SJCRH30 (cell line): Measurements from ENCODE around the gene TREX2. TPM values are rescaled to one million over a fixed set of nuclear protein-coding genes. Genes with fewer than 3 reads are reported as not detected.

Source experiments
- DNase-seq, 2 experiments: peaks; one replicate each; pipeline ENCODE4 v3.0.0-alpha.2; 2015 to 2020
- H3K27ac ChIP-seq: fragments of 250-450 bp; sonication (Bioruptor Pico); 2 replicates; pipeline ENCODE4 v1.5.1; 2020; ENCODE audit warnings: mild to moderate bottlenecking, moderate library complexity
- H3K27me3 ChIP-seq: fragments of 250-450 bp; sonication (Bioruptor Pico); 2 replicates; pipeline ENCODE4 v1.5.1; 2020; ENCODE audit warnings: mild to moderate bottlenecking, moderate library complexity
- H3K36me3 ChIP-seq: fragments of 250-450 bp; sonication (Bioruptor Pico); 2 replicates; pipeline ENCODE4 v1.5.1; 2020; ENCODE audit warnings: mild to moderate bottlenecking, moderate library complexity
- H3K4me1 ChIP-seq: fragments of 250-450 bp; sonication (Bioruptor Pico); 2 replicates; pipeline ENCODE4 v1.5.1; 2020; ENCODE audit warnings: mild to moderate bottlenecking, moderate library complexity
- H3K4me3 ChIP-seq: fragments of 250-450 bp; sonication (Bioruptor Pico); 2 replicates; pipeline ENCODE4 v1.5.1; 2020; ENCODE audit warnings: mild to moderate bottlenecking, moderate library complexity
- H3K9me3 ChIP-seq: fragments of 250-450 bp; sonication (Bioruptor Pico); replicated peaks from 2 replicates; pipeline ENCODE4 v1.5.1; 2020; ENCODE audit warnings: mild to moderate bottlenecking, moderate library complexity
- total RNA-seq: library from RNA; depleted of rRNA; stranded (reverse); fragments of >200 nt; shearing (Covaris generic); gene quantifications from 2 replicates; pipeline ENCODE4 v1.2.3, GENCODE V29; 2014

The TREX2 gene
- total RNA-seq, 1 experiment from 2014 or later, result 0.67 TPM

DNA sequence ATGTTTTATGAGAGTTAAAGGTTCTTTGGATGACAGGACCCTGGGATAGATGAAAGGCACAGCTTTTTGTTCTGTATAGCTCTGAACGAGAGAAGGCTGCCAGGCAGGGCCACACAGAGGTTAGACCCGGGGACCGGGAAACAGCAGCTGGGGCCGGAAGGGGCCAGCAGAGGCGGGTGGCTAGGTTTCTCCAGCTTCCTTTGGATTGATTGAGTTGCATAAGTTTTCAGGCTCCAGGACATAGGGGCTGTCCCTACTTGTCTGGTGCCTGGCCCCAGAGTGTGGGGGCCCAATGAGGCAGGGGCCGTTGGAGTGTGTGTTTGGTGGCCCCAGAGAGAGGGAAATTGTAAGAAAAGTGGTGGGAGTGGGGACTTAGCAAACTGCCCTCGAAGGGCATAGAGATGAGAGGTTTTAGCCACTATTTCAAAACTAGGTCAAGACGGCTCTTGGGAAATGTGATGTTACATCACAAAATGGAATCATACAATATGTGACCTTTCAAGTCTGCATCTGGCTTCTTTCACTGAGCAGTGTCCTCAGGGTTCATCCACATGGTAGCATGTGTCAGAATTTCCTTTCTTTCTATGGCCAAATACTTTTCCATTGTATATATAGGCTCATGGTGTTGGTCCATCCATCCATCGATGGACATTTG, 30.9 kb downstream of the TREX2 start:
- no peak for DNase-seq
- H3K27ac ChIP-seq, result no peak overlapping the region
- H3K4me1 ChIP-seq, result no peaks in the 10 kb centered on the region
- no peaks in the 10 kb centered on the region for H3K9me3 ChIP-seq
- H3K27me3 ChIP-seq, result no peaks in the 10 kb centered on the region
- H3K4me3 ChIP-seq, result no peak overlapping the region
- no peaks in the 10 kb centered on the region for H3K36me3 ChIP-seq

DNA sequence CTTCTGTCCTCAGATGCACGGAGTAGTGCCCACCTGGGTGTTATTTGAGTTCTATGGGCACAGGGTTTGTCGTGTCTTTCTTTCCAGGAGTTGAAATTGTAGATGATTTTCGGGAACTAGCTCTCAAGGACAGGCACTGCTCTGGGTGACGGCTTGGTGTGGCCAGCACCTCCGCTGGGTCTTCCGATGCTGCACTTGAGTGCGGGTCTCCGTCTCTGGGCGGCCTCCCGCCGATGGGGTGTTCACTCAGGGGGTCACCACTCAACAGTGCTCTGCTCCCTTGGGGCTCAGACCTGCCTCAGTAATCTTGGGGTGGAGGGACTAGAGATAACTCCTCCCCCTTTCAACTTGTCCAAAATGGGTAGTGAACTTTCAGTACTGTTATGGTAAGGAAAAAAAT, 32.1 kb downstream of the TREX2 start:
- no peak for DNase-seq
- no peaks in the 10 kb centered on the region for H3K27me3 ChIP-seq
- H3K4me3 ChIP-seq, result no peak overlapping the region
- no peaks in the 10 kb centered on the region for H3K4me1 ChIP-seq
- no peaks in the 10 kb centered on the region for H3K9me3 ChIP-seq
- no peaks in the 10 kb centered on the region for H3K36me3 ChIP-seq
- no peak overlapping the region for H3K27ac ChIP-seq

DNA sequence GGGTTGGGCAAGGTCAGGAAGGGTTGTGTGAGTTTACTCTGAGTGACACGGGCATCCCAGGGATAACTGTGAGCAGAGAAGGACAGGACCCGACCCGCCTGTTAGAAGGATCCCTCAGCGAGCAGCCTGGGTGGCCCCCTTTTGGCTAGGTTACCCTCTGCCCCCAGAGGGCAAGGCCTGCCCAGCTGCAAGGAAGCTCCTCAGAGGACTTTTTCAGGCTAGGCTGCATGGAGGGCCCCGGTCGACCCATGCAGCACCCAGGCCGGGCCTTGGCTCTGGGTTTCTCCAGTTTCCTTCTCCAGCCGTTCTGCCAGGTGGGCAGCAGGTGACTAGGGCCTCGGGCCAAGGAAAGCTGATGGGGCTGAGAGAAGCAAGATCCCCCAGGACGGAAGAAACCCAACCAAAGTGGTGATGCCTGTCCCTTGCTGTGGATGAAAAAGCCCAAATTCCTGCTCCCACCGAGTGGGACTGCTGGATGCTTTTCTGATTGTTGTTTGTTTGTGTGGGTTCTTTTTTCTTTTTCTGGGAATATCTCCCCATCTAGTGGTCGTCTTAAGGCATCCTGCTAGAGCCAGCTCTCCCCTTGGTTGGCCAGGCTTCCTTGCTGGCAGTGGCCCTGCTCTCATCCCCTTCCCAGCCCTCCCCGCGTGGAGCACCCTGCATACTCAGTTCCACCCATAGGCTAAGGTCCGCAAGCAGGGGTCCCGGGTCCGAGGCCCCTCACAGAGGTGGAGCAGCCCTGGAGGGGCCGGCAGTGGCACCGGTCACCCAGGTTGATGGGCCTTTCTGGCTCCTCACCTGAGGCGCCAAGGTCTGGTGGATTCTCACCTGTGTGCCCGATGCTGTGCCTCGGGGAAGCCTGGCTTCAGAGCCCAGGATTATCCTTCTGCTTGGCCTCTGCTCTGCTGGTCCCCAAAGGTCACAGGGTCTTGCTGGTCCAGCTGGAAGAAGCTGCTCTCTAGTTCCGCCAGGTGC, 32.8 kb downstream of the TREX2 start:
- Histone ChIP-seq H3K27ac (no peak overlapping the region), H3K27me3 (no peaks in the 10 kb centered on the region), H3K9me3 (no peaks in the 10 kb centered on the region), H3K4me1 (no peaks in the 10 kb centered on the region), H3K36me3 (no peaks in the 10 kb centered on the region), H3K4me3 (no peak overlapping the region)
- no peak for DNase-seq

DNA sequence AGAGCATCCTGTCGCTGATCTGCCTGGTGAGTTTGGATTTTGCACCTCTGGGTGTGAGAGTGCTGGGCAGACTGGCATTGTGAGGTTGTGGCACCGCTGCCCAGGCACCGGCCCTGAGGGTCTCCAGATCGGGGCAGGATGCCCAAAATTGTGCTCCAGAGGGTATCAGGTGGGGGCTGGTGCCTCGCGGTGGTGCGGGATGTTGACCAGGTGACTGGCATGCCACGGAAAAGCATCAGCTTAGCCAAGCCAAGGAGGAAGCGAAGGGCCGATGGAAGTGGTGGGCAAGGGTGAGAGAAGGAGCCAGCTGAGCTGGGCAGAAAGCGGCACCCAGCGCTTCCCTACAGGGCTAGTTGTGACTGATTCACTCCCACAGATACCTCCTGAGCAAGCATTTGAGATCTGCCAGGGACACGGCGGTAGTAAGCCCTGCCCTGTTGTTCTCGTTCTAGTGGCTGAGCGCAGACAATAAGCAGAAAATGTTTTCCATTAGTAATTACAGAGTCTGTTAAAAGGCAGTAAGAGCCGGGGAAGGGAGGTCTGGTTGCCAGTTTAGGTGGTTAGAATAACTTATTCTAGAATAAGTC, 33.8 kb downstream of the TREX2 start:
- Histone ChIP-seq H3K9me3 (no peaks in the 10 kb centered on the region), H3K36me3 (no peaks in the 10 kb centered on the region), H3K27ac (no peak overlapping the region), H3K4me3 (no peak overlapping the region), H3K27me3 (no peaks in the 10 kb centered on the region), H3K4me1 (no peaks in the 10 kb centered on the region)
- no peak for DNase-seq

DNA sequence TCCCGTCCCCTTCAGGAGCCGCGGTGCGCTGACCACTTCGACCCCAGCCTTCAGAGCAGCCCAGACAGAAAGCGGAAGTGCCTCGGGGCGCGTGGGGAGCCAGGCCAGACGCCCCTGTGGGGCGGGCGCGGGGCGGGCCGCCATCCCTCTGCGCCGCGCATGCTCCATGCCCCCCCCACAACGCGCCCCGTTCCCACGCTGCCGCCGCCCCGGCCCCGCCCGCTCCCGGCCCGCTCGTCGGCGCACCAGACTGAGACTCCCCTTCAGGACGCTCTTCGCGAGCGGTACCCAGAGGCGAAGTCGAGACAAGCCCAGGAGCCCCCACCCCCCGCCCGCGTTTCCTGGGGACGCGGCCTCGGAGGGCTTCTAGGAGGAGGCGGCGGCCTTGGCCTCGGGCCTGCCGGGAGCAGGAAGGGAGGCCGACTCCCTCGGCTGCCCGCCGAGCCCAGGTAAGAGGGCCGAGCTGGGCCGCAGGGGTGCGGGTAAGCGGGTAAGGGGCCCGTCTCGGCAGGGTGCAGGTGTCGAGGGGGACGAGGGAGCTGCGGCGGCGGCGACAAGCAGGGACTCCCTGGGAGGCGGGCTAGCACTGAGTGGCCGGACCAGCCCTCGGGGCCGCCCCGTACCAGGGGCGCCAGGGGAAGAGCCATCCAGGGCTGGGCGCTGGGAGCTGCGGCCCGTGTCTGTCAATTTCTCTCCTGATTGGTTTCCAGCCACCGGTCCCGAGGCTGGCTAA, 34.4 kb downstream of the TREX2 start, which contains the start of gene ZFP92:
ZFP92 (plus strand) TSS at position 218 of the 733 bp plus-strand sequence. CDS start 6,851 bp downstream, outside the sequence.
- H3K27ac ChIP-seq, result no peak within 1 kb of the TSS
- no peaks in the 10 kb centered on the region for H3K36me3 ChIP-seq
- DNase-seq, result no peak
- H3K4me1 ChIP-seq, result no peaks in the 10 kb centered on the region
- no peak within 1 kb of the TSS for H3K4me3 ChIP-seq
- H3K9me3 ChIP-seq, result no peaks in the 10 kb centered on the region
- no peaks in the 10 kb centered on the region for H3K27me3 ChIP-seq

DNA sequence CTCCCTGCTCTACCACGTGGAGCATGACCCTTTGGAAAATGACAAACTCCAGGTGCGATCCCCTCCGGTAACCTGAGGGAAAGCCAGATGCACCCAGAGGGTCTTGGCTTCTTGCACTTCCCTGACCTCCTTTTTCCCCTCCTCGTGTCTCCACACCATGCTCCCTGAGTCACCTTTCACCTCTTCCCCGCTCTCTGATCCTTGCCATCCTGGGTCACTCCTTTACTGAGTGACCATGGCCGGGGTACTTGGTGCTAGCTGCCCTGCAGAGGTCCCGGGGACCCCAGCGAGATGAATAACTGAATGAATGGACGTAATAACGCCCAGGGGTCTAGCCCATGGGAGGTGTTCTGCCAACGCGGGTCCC, 35.0 kb downstream of the TREX2 start:
- Histone ChIP-seq H3K36me3 (no peaks in the 10 kb centered on the region), H3K4me1 (no peaks in the 10 kb centered on the region), H3K27ac (no peak overlapping the region), H3K4me3 (no peak overlapping the region), H3K9me3 (no peaks in the 10 kb centered on the region), H3K27me3 (no peaks in the 10 kb centered on the region)
- no peak for DNase-seq

DNA sequence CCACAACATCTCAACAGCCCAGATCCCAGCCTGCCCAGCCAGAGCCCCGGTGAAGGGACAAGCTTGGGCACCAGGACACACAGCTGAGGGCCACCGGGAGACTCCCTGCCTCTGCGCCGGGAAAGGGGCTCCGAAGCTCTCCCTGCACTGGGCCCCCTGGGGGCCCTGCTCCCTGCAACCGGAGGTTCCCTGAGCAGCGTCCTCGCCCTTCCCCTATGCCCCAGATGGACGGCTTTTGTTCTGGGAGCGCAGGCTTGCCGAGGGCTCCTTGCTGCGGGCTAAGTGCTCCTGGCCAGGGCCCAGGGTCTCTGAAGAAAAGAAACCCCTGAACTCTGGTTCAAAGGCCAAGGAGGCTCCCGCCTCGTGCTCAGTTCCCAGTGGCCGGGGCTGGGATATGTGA, 35.5 kb downstream of the TREX2 start:
- no peaks in the 10 kb centered on the region for H3K4me1 ChIP-seq
- DNase-seq, result no peak
- no peaks in the 10 kb centered on the region for H3K27me3 ChIP-seq
- no peak overlapping the region for H3K27ac ChIP-seq
- no peaks in the 10 kb centered on the region for H3K9me3 ChIP-seq
- no peak overlapping the region for H3K4me3 ChIP-seq
- no peaks in the 10 kb centered on the region for H3K36me3 ChIP-seq

DNA sequence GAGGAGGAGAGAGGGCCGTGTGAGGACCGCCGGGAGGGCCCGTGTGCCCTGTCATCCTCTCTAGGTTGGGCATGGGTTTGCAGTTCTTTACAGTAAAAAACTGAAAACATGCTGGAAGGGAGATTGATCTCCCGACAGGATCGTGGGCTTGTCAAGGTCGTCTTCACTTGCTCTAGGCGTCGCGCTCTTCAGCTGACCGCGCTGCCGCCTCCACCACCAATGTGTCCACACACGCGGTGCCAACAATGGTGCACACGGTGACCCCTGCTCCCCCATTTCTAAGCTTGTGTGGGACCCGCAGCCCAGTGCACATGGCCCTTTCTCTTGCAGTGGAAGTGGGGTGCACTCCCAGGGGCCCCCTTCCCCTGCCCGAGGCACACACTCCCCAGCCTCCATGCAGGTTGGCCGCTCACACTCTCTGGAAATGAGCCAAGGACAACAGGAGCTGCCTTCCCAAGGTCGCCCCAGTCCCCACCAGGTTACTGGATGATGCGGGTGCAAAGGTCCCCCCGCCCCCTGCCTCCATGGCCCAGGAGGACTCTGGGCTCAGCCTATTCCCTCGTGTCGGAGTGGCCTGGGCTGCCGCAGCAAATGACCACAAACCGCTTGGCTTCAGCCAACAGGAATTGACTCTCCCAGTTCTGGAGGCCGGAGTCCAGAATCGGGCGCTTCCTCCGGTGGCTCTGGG, 36.3 kb downstream of the TREX2 start:
- no peak for DNase-seq
- no peak overlapping the region for H3K27ac ChIP-seq
- H3K27me3 ChIP-seq, result no peaks in the 10 kb centered on the region
- no peaks in the 10 kb centered on the region for H3K36me3 ChIP-seq
- H3K4me1 ChIP-seq, result no peaks in the 10 kb centered on the region
- H3K9me3 ChIP-seq, result no peaks in the 10 kb centered on the region
- no peak overlapping the region for H3K4me3 ChIP-seq

DNA sequence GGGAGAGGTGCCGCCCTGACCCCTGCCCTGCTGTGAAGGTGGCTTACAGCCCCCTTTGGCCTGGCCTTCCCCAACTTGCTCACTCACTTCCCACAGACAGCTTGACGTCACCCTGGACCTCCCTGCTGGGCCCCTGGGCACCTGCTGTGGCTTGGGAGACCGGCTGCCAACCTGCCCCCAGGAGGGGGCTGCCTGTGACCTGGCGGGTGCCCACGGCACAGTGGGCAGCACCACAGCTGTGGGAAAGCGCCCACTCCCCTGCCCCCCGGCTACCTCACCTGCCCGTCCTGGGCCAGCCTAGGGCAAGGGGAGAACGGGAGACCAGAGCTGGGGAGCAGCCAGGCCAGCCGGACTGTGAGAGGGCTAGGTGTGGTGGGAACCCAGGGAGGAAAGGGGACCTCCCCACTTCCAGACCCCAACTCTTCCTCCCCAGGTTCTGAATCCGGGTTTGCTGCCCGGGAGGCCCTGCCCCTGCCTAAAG, 36.9 kb downstream of the TREX2 start:
- no peak for DNase-seq
- Histone ChIP-seq H3K4me3 (no peak overlapping the region), H3K9me3 (no peaks in the 10 kb centered on the region), H3K27me3 (no peaks in the 10 kb centered on the region), H3K4me1 (no peaks in the 10 kb centered on the region), H3K27ac (no peak overlapping the region), H3K36me3 (no peaks in the 10 kb centered on the region)

DNA sequence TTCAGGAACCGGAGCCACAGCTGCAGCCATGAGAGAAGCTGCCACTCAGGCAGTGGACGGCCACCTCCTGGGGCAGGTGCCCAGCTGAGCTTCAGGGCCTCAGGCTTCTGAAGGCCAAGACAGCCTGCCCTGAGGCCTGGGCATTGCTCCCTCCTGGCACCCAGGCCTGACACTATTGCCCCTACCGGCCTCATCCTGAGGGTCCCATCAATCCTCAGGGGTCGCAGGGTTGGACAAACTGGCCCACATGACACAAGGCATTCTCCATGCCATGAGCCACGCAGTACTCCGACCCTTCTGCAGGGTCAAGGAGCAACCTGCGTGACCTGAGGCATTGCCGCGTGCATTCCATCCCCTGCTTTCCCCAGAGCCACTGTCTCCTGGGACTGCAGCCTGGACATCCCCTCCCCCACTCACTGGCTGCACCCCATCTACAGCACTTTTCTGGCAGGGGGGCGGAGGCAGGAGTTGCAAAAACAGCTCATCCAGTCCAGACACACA, 37.6 kb downstream of the TREX2 start:
- Histone ChIP-seq H3K4me3 (no peak overlapping the region), H3K9me3 (no peaks in the 10 kb centered on the region), H3K27ac (no peak overlapping the region), H3K4me1 (no peaks in the 10 kb centered on the region), H3K27me3 (no peaks in the 10 kb centered on the region), H3K36me3 (no peaks in the 10 kb centered on the region)
- DNase-seq, result no peak

DNA sequence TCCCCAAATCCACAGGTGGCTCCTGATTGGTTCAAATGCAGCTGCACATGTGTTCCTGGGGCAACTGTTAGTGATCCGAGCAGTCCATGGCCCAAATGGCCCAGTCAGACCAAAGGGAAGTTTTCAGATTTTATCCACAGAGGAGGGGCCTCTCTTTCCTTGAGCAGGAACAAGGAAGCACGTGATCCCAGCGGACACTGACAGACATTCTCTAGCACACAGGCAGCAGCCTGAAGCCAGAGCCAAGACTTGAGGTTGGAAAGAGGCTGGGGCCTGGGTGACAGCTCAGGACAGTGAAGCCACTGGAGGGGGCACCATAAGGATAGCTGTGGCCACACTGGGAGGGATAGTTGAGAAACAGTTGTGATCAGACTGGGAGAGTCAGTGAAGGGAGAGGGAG, 38.1 kb downstream of the TREX2 start:
- Histone ChIP-seq H3K36me3 (no peaks in the 10 kb centered on the region), H3K27me3 (no peaks in the 10 kb centered on the region), H3K27ac (no peak overlapping the region), H3K4me3 (no peak overlapping the region), H3K9me3 (no peaks in the 10 kb centered on the region), H3K4me1 (no peaks in the 10 kb centered on the region)
- DNase-seq, result no peak

DNA sequence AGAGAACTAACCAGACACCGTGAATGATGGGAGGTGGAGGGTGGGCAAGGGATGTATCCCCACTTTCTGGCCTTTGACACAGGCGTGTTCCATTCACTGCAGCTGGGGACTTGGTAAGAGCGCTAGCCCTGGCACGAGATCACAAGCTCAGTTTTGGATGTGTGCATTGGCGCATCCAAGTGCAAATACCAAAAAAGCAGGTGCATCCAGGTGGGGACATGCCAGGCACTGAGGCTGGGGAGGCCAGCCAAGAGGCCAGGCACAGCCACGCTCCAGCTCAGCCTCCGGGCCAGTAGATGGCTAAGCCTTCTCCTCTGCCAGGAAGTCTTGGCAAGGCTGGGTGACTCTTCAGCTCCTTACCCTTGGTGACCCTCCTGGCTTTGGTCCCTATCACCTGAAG, 39.0 kb downstream of the TREX2 start:
- DNase-seq, result no peak
- Histone ChIP-seq H3K27me3 (no peaks in the 10 kb centered on the region), H3K27ac (no peak overlapping the region), H3K36me3 (no peaks in the 10 kb centered on the region), H3K4me1 (no peaks in the 10 kb centered on the region), H3K4me3 (no peak overlapping the region), H3K9me3 (no peaks in the 10 kb centered on the region)

DNA sequence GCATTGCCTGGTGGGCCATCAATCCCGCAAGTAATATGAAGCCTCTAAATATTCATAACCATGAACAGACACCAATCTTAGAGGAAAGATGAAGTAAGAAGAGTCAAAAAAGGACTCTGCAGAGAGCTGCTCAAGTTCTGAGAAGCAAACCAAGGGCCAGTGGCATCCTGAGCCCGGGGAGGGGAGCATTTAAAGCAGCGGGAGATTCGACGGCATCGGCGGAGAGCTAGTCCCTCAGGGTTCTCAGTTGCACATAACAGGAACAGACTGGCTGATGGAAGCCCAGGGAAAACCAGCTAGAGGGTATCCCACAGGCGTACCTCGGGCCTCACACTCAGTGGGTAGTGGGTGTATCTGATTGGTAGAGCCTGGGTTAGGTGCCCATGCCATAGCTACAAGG, 39.8 kb downstream of the TREX2 start:
- Histone ChIP-seq H3K4me3 (no peak overlapping the region), H3K36me3 (no peaks in the 10 kb centered on the region), H3K4me1 (no peaks in the 10 kb centered on the region), H3K9me3 (no peaks in the 10 kb centered on the region), H3K27me3 (no peaks in the 10 kb centered on the region), H3K27ac (no peak overlapping the region)
- DNase-seq, result no peak

DNA sequence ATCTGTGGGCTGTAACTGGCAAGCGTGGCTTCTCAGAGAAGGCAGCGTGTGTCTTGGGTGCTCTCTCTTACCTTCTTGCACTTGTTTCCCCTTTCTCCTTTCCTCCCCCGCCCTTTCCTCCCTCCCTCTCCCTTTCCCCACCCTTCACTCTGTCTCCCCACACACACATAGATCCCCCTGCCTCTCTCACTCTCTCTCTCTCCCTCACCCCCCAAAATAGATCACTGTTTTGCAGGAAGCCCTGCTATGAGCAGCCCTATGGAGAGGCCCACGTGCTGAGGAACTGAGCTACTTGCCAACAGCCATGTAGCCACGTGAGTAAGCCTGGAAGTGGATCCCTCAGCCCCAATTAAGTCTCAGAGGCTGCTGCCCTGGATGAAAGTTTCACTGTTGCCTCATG, 40.4 kb downstream of the TREX2 start:
- H3K4me3 ChIP-seq, result no peak overlapping the region
- no peak overlapping the region for H3K27ac ChIP-seq
- DNase-seq, result no peak
- H3K27me3 ChIP-seq, result no peaks in the 10 kb centered on the region
- no peaks in the 10 kb centered on the region for H3K9me3 ChIP-seq
- no peaks in the 10 kb centered on the region for H3K4me1 ChIP-seq
- no peaks in the 10 kb centered on the region for H3K36me3 ChIP-seq
